ENCODE data around the gene MCM3. TPM values are rescaled to one million over a fixed set of nuclear protein-coding genes. Genes with fewer than 3 reads are reported as not detected.

Gene MCM3
- polyA plus RNA-seq, 4 donors: 83.1 to 136 (median 129) TPM

- DNase-seq (ENCODE audit: low read depth in 4 of 4, low spot score in 3 of 4): no peak
These were observed 29.7 kb downstream of the MCM3 start for GRCh38 chr6:52254731-52255378.

GRCh38 chr6:52253494-52253893 lies 31.0 kb downstream of the MCM3 start:
- DNase-seq (ENCODE audit: low read depth in 4 of 4, low spot score in 3 of 4): no peak

GRCh38 chr6:52251113-52251512 lies 33.4 kb downstream of the MCM3 start:
- DNase-seq (ENCODE audit: low read depth in 4 of 4, low spot score in 3 of 4): no peak

- DNase-seq (ENCODE audit: low read depth in 4 of 4, low spot score in 3 of 4): no peak
These were observed 35.5 kb downstream of the MCM3 start for GRCh38 chr6:52249078-52249477.

GRCh38 chr6:52245425-52245824 lies 39.1 kb downstream of the MCM3 start:
- no peak for DNase-seq (ENCODE audit: low read depth in 4 of 4, low spot score in 3 of 4)

- DNase-seq (ENCODE audit: low read depth in 4 of 4, low spot score in 3 of 4): no peak
These were observed 40.1 kb downstream of the MCM3 start, which contains the start of gene IL17F for GRCh38 chr6:52244400-52244799. TSS of gene IL17F (minus strand) at chr6:52244500. CDS start at chr6:52244429, 71 bp downstream.

- DNase-seq (ENCODE audit: low read depth in 4 of 4, low spot score in 3 of 4): no peak
These were observed 41.2 kb downstream of the MCM3 start for GRCh38 chr6:52243282-52243893.

- no peak for DNase-seq (ENCODE audit: low read depth in 4 of 4, low spot score in 3 of 4)
These were observed 42.7 kb downstream of the MCM3 start for GRCh38 chr6:52241819-52242218.

- peak; percentile 59 to 75 (median 64) for DNase-seq (ENCODE audit: low read depth in 4 of 4, low spot score in 3 of 4)
These were observed 50.3 kb downstream of the MCM3 start for GRCh38 chr6:52233975-52234823.

- DNase-seq (ENCODE audit: low read depth in 4 of 4, low spot score in 3 of 4): no peak
These were observed 51.5 kb downstream of the MCM3 start for GRCh38 chr6:52233005-52233404.

- no peak for DNase-seq (ENCODE audit: low read depth in 4 of 4, low spot score in 3 of 4)
These were observed 53.0 kb downstream of the MCM3 start for GRCh38 chr6:52231406-52232127.

GRCh38 chr6:52230685-52231084 lies 53.9 kb downstream of the MCM3 start:
- no peak for DNase-seq (ENCODE audit: low read depth in 4 of 4, low spot score in 3 of 4)

GRCh38 chr6:52227495-52227894 lies 57.0 kb downstream of the MCM3 start:
- no peak for DNase-seq (ENCODE audit: low read depth in 4 of 4, low spot score in 3 of 4)

GRCh38 chr6:52221302-52221701 lies 63.2 kb downstream of the MCM3 start:
- DNase-seq (ENCODE audit: low read depth in 4 of 4, low spot score in 3 of 4): no peak

- no peak for DNase-seq (ENCODE audit: low read depth in 4 of 4, low spot score in 3 of 4)
These were observed 66.8 kb downstream of the MCM3 start for GRCh38 chr6:52217761-52218160.

GRCh38 chr6:52216932-52217575 lies 67.5 kb downstream of the MCM3 start:
- no peak for DNase-seq (ENCODE audit: low read depth in 4 of 4, low spot score in 3 of 4)

- DNase-seq (ENCODE audit: low read depth in 4 of 4, low spot score in 3 of 4): no peak
These were observed 68.8 kb downstream of the MCM3 start for GRCh38 chr6:52215787-52216186.

Measured in left renal pelvis (tissue), 4 donors.